Colonic mucosa (tissue), 4 donors: ENCODE data around the gene SESN2. TPM values are rescaled to one million over a fixed set of nuclear protein-coding genes. Genes with fewer than 3 reads are reported as not detected.
A peak's percentile ranks its signal among the peaks of the same experiment; 100 is the strongest.

Source experiments
- DNase-seq: peaks from one replicate; pipeline ENCODE4 v3.0.0-alpha.2; 2020
- H3K27ac ChIP-seq: fragments of 200-600 bp; one replicate; pipeline ENCODE4 v1.8.0; 2021
- H3K27me3 ChIP-seq: fragments of 200-600 bp; one replicate; pipeline ENCODE4 v1.8.0; 2021
- H3K36me3 ChIP-seq: fragments of 200-600 bp; one replicate; pipeline ENCODE4 v1.8.0; 2021
- H3K4me1 ChIP-seq: fragments of 200-600 bp; one replicate; pipeline ENCODE4 v1.8.0; 2021; ENCODE audit warnings: mild to moderate bottlenecking
- H3K4me3 ChIP-seq: fragments of 200-600 bp; one replicate; pipeline ENCODE4 v1.8.0; 2021
- H3K9ac ChIP-seq, 2 donors: one replicate each; pipeline ENCODE4 v1.7.0; 2013; ENCODE audit warnings: control low read depth in 2 of 2, low read depth in 2 of 2, low read length in 2 of 2
- H3K9me3 ChIP-seq: fragments of 200-600 bp; one replicate; pipeline ENCODE4 v1.8.0; 2021
- CTCF ChIP-seq: fragments of 200-600 bp; IDR thresholded peaks from one replicate; pipeline ENCODE4 v1.8.0; 2022; ENCODE audit warnings: antibody characterized with exemption, mild to moderate bottlenecking
- intact Hi-C: fragments of 100-400 bp; cut with DNase I; formaldehyde crosslinking; loops from one replicate; pipeline ENCODE4 v1.14.1; 2022
- total RNA-seq, 2 donors: library from RNA; stranded (reverse); fragmentation: NEBNext Ultra II Directional in 1 of 2; extraction: Animal tissue kit (Norgen Biotek cat#: 25700) in 1 of 2; gene quantifications; one replicate each; pipeline ENCODE4 v1.2.1, GENCODE V29; 2021
- donor health status: healthy.
- donor health status: DM: no; HTN: no; CAD: no.
- donor health status: DM: no; HTN: no; CAD: no.

Gene SESN2
- total RNA-seq, 2 donors from 2014 or later: 34.0 to 34.6 TPM

- H3K9me3 ChIP-seq: no peaks in the 10 kb centered on the region
- H3K9ac ChIP-seq: no peak overlapping the region
- TF ChIP-seq CTCF: no peak
- DNase-seq: no peak
- H3K27ac ChIP-seq: no peak overlapping the region
- no peaks in the 10 kb centered on the region for H3K36me3 ChIP-seq
- H3K27me3 ChIP-seq: no peaks in the 10 kb centered on the region
- intact Hi-C loops: no loop called here
- H3K4me1 ChIP-seq: peaks cover 14% of the 10 kb centered on the region
- no peak overlapping the region for H3K4me3 ChIP-seq
Measured at GRCh38 chr1:28240024-28240423, 19.3 kb upstream of the SESN2 start.

- no peak for DNase-seq
- intact Hi-C loops: no loop called here
Measured at GRCh38 chr1:28241638-28242241, 17.6 kb upstream of the SESN2 start.

GRCh38 chr1:28243685-28244311 is 15.5 kb upstream of the SESN2 start:
- Histone ChIP-seq H3K9ac (peak overlapping the region in 1 of 2 donors; percentile 28), H3K4me1 (peaks cover 21% of the 10 kb centered on the region), H3K4me3 (no peak overlapping the region), H3K27me3 (no peaks in the 10 kb centered on the region), H3K27ac (peak overlapping the region; percentile 76), H3K36me3 (no peaks in the 10 kb centered on the region), H3K9me3 (no peaks in the 10 kb centered on the region)
- DNase-seq: no peak
- TF ChIP-seq CTCF: no peak
- intact Hi-C loops: no loop called here

More at GRCh38 chr1:28241638-28242241, 17.6 kb upstream of the SESN2 start:
- Histone ChIP-seq H3K36me3 (no peaks in the 10 kb centered on the region), H3K9ac (no peak overlapping the region), H3K4me1 (peaks cover 14% of the 10 kb centered on the region), H3K27me3 (no peaks in the 10 kb centered on the region), H3K27ac (no peak overlapping the region), H3K4me3 (no peak overlapping the region), H3K9me3 (no peaks in the 10 kb centered on the region)
- TF ChIP-seq CTCF: no peak

- H3K4me3 ChIP-seq: no peak overlapping the region
- H3K4me1 ChIP-seq: peaks cover 28% of the 10 kb centered on the region
Measured at GRCh38 chr1:28244549-28245251, 14.6 kb upstream of the SESN2 start.

More at GRCh38 chr1:28244549-28245251, 14.6 kb upstream of the SESN2 start:
- intact Hi-C loops: loop anchor here (5.0 kb wide), 1 partner anchor 118 kb away; no protein-coding TSS in a partner anchor
- no peak for TF ChIP-seq CTCF
- Histone ChIP-seq H3K9me3 (no peaks in the 10 kb centered on the region), H3K27me3 (no peaks in the 10 kb centered on the region), H3K36me3 (no peaks in the 10 kb centered on the region), H3K27ac (peak overlapping the region; percentile 76), H3K9ac (peak overlapping the region in 1 of 2 donors; percentile 28)
- no peak for DNase-seq
